GM18519 (cell line): ENCODE measurements around the gene QPRT.
"Not testable (repeated sequence)": the region's sequence is repeated elsewhere in the genome, so short reads cannot be mapped to it uniquely, and the experiment has no call there.

ENCODE experiments used
- ATAC-seq: cut with Tn5 transposase; IDR thresholded peaks from one replicate; pipeline ENCODE4 v1.9.1; 2021; ENCODE audit warnings: mild to moderate bottlenecking, moderate library complexity; ENCODE audit not compliant: unreplicated experiment, low FRiP score

Gene QPRT

GRCh38 chr16:29689490-29690351, 10.7 kb downstream of the QPRT start:
- not testable (repeated sequence) for ATAC-seq

DNA sequence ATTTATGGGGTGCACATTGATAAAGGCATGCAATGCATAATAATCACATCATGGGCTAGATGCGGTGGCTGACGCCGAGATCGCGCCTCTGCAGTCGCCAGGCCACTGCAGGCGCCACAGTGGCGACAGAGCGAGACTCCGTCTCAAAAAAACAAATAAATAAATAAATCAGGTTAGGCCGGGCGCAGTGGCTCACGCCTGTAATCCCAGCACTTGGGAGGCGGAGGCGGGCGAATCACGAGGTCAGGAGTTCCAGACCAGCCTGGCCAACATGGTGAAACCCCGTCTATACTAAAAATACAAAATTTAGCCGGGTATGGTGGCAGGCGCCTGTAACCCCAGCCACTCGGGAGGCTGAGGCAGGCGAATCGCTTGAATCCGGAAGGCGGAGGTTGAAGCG, 13.6 kb downstream of the QPRT start:
- ATAC-seq, result not testable (repeated sequence)

DNA sequence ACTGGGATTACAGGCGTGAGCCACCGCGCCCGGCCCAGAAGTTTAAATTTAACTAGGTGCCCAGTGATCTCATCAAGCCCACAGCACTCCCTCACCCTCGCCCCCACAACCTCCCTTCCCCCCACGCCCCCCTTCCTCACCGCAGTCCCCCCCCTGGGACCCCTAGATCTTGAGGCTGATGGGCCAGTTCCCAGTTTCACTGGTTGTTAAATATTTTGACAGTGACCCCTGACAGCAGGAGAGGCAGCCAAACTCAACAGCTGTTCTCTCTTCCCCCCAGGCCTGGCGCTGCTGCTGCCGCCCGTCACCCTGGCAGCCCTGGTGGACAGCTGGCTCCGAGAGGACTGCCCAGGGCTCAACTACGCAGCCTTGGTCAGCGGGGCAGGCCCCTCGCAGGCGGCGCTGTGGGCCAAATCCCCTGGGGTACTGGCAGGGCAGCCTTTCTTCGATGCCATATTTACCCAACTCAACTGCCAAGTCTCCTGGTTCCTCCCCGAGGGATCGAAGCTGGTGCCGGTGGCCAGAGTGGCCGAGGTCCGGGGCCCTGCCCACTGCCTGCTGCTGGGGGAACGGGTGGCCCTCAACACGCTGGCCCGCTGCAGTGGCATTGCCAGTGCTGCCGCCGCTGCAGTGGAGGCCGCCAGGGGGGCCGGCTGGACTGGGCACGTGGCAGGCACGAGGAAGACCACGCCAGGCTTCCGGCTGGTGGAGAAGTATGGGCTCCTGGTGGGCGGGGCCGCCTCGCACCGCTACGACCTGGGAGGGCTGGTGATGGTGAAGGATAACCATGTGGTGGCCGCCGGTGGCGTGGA, 15.6 kb downstream of the QPRT start:
- ATAC-seq, result no peak

- not testable (repeated sequence) for ATAC-seq
These were observed 16.7 kb downstream of the QPRT start for GRCh38 chr16:29695675-29696074.

GRCh38 chr16:29696881-29697331, 17.9 kb downstream of the QPRT start:
- no peak for ATAC-seq

- ATAC-seq, result no peak
These were observed 18.4 kb downstream of the QPRT start for GRCh38 chr16:29697391-29697790.

- ATAC-seq, result no peak
These were observed 19.1 kb downstream of the QPRT start for GRCh38 chr16:29698042-29698441.

DNA sequence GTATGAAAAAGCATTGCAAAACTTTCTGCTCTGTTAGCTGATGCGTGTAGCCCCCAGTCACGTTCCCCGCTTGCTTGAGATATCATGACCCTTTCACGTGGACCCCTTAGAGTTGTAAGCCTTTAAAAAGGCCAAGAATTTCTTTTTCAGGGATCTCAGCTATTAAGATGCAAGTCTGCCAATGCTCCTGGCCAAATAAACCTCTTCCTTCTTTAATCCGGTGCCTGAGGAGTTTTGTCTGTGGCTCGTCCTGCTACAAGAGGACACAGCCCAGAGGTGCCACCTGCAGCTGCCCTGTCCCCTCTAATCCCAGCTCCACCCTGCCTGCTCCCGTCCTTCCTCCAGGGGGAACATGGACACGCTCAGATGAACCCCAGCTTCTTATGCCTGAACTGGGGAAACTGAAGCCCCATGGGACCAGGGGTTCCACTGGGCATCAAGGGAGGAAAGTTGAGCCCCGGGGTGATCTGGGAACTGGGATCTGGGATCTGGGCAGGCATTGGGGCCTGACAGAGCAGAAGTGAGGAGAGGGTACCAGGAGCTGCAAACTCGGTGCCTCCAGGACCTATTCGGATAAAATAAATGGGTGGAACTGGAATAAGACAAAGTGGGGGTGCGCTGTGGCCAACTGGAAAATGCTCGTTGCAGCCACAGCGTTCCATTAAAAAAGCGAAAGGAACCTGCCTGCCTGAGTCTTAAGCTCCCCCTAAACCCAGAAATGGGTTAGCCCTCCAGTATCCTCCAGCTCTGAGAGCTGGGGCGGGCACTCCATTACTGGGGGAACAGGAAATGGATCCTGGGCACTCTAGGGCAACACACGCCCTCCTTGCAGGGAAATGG, 19.7 kb downstream of the QPRT start:
- no peak for ATAC-seq

DNA sequence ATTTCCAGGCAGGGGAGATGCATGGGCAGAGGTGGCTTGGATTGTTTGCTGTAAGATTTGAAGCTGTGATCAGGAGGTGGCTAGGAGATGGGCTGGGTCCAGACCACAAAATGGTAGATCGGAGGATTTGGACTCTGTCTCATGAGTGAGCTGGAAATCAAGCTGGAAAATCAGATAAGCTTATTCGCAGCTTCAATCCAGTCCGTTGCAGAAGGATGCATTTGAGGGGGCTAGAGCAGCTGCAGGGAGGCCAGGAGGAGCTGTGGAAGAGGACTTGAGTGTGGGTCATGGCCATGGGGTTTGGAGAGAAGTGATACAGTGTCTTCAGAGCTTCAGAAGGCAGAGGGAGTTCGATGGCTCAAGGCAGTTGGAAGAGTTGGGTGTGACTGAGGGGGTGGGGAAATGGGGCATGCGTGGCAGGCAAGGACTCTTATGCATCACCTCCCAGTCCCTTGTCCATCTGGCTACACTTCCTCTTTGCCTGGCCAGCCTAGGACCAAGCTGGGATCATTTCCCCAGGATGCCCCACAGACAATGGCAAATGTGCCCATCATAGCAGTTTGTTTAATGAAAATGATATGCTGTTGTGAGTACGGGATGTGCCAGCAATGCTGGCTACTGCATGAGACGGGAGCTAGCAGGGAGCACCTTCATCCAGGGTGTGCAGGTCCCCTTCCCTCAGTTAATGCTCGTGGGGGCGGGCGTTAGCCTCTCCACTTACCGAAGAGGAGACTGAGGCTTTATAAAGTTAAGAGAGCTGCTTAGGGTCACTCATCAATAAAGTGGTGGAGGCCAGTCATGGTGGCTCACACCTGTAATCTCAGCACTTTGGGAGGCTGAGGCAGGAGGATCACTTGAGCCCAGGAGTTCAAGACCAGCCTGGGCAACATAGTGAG, 20.6 kb downstream of the QPRT start:
- ATAC-seq, result no peak

DNA sequence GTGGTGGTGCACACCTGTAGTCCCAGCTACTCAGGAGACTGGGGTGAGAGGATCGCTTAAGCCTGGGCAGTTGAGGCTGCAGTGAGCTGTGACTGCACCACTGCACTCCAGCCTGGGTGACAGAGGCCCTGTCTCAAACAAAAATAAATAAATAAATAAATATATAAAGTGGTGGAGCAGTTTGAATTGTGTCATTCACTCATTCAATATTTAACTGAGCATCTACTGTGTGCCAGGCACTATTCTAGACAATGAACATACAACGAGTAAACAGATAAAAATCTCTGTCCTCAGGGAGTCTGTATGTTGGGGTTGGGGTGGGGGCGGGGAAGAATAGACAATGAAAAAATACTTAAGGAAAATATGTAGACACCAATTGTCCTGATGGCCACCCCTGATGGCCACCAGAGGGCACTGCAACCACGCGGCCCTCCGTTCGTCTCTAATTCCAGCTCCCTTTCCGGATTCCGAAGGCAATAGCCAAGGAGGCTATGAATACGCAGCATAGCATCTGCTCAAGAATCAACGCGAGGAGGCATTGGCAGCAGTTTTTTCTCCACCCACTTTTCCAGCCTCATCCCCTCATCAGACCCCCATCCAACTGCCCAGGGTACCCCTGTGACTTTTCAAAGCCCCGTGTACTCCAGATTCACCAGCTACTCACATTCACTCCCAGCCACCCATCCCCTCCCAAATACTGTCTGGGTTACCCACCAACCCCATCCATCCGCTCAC, 21.4 kb downstream of the QPRT start:
- ATAC-seq, result no peak

GRCh38 chr16:29701214-29701555, 22.2 kb downstream of the QPRT start:
- no peak for ATAC-seq

GRCh38 chr16:29702269-29702668, 23.3 kb downstream of the QPRT start:
- no peak for ATAC-seq

DNA sequence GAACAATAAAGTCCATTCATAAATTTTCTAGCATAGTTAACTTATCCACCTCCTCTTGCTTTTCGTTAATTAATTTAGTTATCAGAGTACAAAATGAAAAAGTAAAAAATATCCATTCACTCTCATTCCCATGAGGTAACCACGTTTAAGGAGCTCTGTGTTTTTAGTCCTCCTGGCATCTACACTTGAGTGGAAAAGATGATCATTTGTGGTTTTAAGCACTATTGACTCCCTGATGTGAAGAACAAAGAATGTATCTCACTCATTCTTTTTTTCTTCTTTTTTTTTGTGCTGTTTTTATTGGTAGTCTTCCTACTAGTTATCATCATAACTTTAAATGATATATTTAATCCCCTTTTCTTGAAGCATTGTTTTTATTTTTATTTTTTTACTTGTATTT, 26.1 kb downstream of the QPRT start:
- no peak for ATAC-seq

GRCh38 chr16:29707160-29707559, 28.2 kb downstream of the QPRT start:
- ATAC-seq, result not testable (repeated sequence)

GRCh38 chr16:29708917-29709600, 30.1 kb downstream of the QPRT start:
- no peak for ATAC-seq

- ATAC-seq, result not testable (repeated sequence)
These were observed 30.7 kb downstream of the QPRT start for GRCh38 chr16:29709657-29710056.

- ATAC-seq, result no peak
These were observed 31.5 kb downstream of the QPRT start for GRCh38 chr16:29710227-29711219.
